Smooth muscle cell (in vitro differentiated cells): ENCODE results near the gene ROR2. TPM values are rescaled to one million over a fixed set of nuclear protein-coding genes. Genes with fewer than 3 reads are reported as not detected.

Source experiments
- DNase-seq: peaks from one replicate; lab custom pipeline; 2025; ENCODE audit not compliant: unreplicated experiment; lab: John Stamatoyannopoulos, UW
- H2AFZ ChIP-seq: fragments of 200-600 bp; sonication (generic); 2 replicates; pipeline ENCODE4 v1.6.0; 2016; ENCODE audit warnings: antibody characterized with exemption, low read depth, mild to moderate bottlenecking
- H3F3A ChIP-seq: fragments of 200-600 bp; sonication (generic); 2 replicates; pipeline ENCODE4 v1.6.0; 2017; ENCODE audit warnings: antibody characterized with exemption, low read depth
- H3K27ac ChIP-seq: fragments of 200-600 bp; sonication (generic); 2 replicates; pipeline ENCODE4 v1.5.1; 2016; ENCODE audit warnings: low read depth, mild to moderate bottlenecking
- H3K27me3 ChIP-seq: fragments of 200-600 bp; sonication (generic); 2 replicates; pipeline ENCODE4 v1.6.1; 2016; ENCODE audit warnings: low read depth, mild to moderate bottlenecking
- H3K36me3 ChIP-seq: fragments of 200-600 bp; sonication (generic); 2 replicates; pipeline ENCODE4 v1.5.1; 2016; ENCODE audit warnings: low read depth
- H3K4me1 ChIP-seq: fragments of 200-600 bp; sonication (generic); 2 replicates; pipeline ENCODE4 v1.5.1; 2016; ENCODE audit warnings: low read depth
- H3K4me2 ChIP-seq: fragments of 200-600 bp; sonication (generic); 2 replicates; pipeline ENCODE4 v1.6.0; 2016; ENCODE audit warnings: mild to moderate bottlenecking
- H3K4me3 ChIP-seq: fragments of 200-600 bp; sonication (generic); 2 replicates; pipeline ENCODE4 v1.5.1; 2016; ENCODE audit warnings: mild to moderate bottlenecking
- H3K79me2 ChIP-seq: fragments of 200-600 bp; sonication (generic); 2 replicates; pipeline ENCODE4 v1.6.0; 2016; ENCODE audit warnings: low read depth, mild to moderate bottlenecking
- H3K9ac ChIP-seq: fragments of 200-600 bp; sonication (generic); 2 replicates; pipeline ENCODE4 v1.6.0; 2016; ENCODE audit warnings: low read depth
- H3K9me3 ChIP-seq: fragments of 200-600 bp; sonication (generic); replicated peaks from 2 replicates; pipeline ENCODE4 v1.5.1; 2016; ENCODE audit warnings: low read depth
- H4K20me1 ChIP-seq: fragments of 200-600 bp; sonication (generic); 2 replicates; pipeline ENCODE4 v1.6.0; 2016; ENCODE audit warnings: low read depth
- WGBS: methylation state at CpG from one replicate; pipeline ENCODE4 v1.1.7; 2016; ENCODE audit warnings: low lambda C conversion rate; 5-methylcytosine and 5-hydroxymethylcytosine counted together
- polyA plus RNA-seq: library from polyadenylated mRNA; unstranded; fragments of >200 nt; fragmentation: Nextera tagmentation; extraction: Ambion mirVana; gene quantifications from 2 replicates; pipeline ENCODE4 v1.2.1, GENCODE V29; 2016
- total RNA-seq: library from RNA; depleted of rRNA; stranded (reverse); fragments of >200 nt; gene quantifications from 2 replicates; pipeline ENCODE4 v1.2.3, GENCODE V29; 2014
- TF ChIP-seq, protein P1 (sequence below): fragments of 200-600 bp; sonication (generic); IDR thresholded peaks from 2 replicates; pipeline ENCODE4 v1.5.1; 2017; ENCODE audit warnings: borderline replicate concordance, mild to moderate bottlenecking, antibody characterized with exemption; ENCODE audit not compliant: insufficient read depth, poor library complexity, severe bottlenecking

The ROR2 gene
- total and polyA plus RNA-seq, 2 experiments from 2014 or later, result 16.7 to 21.7 TPM

DNA sequence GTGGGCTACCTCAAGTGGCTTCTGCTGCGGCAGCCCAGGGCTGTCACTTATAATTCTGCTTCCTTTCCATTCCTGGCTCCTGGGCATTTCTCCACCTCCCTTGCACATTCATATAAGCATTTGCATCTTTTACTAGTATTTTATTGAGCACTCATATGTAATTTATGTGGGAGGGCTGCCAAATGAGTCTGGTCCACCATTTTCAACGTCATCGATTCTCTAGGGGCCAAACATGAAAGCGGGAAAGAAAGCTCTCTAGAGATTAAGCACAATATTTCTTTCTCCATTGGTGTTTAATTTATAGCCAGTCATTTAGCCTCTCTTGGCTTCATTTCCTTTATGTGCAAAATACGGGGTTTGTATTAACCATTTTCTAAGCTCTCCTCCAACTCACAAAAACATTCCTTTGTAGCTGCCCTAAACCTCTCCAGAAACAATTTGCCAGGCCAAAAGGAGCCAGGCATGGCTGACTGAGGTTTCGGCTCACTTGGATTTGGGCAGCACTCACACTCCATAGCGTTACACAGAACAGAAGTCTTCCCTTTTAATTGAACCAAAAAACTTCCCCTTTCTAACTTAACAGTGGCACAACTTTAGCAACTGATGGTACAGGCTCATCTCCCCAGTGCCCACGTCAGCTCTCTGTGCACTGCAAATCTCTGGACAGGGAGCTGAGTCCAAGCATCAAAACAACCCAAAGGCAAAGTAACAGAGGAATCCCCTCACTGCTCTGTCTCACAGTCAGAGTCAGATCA, 183.5 kb downstream of the ROR2 start:
- no peak for DNase-seq
- Histone ChIP-seq H3K79me2 (peaks cover 4% of the 10 kb centered on the region), H3K4me3 (no peak overlapping the region), H3F3A (peaks cover 10% of the 10 kb centered on the region), H3K36me3 (peaks cover 5% of the 10 kb centered on the region), H3K4me2 (no peak overlapping the region), H3K4me1 (peaks cover 4% of the 10 kb centered on the region), H4K20me1 (no peaks in the 10 kb centered on the region), H3K9me3 (peaks cover 5% of the 10 kb centered on the region), H3K27me3 (no peaks in the 10 kb centered on the region), H3K9ac (no peak overlapping the region), H2AFZ (no peak overlapping the region), H3K27ac (no peak overlapping the region)
- TF ChIP-seq, protein P1, sequence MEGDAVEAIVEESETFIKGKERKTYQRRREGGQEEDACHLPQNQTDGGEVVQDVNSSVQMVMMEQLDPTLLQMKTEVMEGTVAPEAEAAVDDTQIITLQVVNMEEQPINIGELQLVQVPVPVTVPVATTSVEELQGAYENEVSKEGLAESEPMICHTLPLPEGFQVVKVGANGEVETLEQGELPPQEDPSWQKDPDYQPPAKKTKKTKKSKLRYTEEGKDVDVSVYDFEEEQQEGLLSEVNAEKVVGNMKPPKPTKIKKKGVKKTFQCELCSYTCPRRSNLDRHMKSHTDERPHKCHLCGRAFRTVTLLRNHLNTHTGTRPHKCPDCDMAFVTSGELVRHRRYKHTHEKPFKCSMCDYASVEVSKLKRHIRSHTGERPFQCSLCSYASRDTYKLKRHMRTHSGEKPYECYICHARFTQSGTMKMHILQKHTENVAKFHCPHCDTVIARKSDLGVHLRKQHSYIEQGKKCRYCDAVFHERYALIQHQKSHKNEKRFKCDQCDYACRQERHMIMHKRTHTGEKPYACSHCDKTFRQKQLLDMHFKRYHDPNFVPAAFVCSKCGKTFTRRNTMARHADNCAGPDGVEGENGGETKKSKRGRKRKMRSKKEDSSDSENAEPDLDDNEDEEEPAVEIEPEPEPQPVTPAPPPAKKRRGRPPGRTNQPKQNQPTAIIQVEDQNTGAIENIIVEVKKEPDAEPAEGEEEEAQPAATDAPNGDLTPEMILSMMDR, result no peak
- WGBS, result 96% methylated on average over 8 of the region's 8 CpGs

DNA sequence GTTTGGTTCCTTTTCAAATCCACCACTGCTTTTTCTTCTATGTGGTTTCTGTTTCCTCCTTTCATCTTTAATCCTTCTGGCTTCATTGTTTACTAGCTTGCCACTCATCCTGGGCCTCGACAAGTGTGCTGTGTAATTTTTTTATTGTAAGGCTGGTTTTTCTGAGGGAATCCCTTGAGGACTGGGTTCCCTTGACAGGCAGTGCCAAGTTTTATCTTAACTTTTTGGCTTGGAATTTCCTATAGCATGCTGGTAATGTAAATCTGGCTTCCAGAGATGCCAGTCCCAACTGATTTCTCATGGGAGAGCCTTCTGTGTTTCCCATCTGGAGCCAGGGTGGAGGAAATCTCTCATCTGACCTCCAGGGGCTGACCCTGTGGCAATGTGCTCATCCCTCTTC, 184.7 kb downstream of the ROR2 start:
- Histone ChIP-seq H3K4me1 (no peaks in the 10 kb centered on the region), H2AFZ (no peak overlapping the region), H3F3A (peaks cover 1% of the 10 kb centered on the region), H3K4me2 (no peak overlapping the region), H3K9ac (no peak overlapping the region), H3K9me3 (peaks cover 5% of the 10 kb centered on the region), H3K4me3 (no peak overlapping the region), H3K27ac (no peak overlapping the region), H3K79me2 (peaks cover 4% of the 10 kb centered on the region), H3K36me3 (peaks cover 5% of the 10 kb centered on the region), H3K27me3 (no peaks in the 10 kb centered on the region), H4K20me1 (no peaks in the 10 kb centered on the region)
- no peak for DNase-seq
- 57% methylated on average over 1 of the region's 1 CpG for WGBS
- TF ChIP-seq, protein P1, result no peak

DNA sequence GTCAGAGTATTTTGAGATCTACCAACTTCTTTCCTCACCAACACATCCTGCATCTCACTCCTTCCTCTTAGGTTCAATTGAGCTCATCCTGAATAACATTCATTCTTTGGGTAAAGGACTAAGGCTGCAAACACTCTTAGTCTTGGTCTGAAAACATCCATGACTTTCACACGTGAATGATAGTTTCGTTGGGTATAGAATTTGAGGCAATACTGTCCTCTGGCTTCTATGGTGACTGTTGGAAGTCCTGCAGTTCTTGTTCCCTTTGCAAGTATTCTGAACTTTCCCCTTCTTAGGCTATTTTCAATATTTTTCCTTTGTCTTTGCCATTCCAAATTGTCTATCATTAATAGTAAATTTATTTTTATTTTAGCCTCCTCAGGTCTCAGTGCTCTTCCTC, 185.4 kb downstream of the ROR2 start:
- Histone ChIP-seq H3K4me2 (no peak overlapping the region), H3F3A (no peaks in the 10 kb centered on the region), H3K27me3 (no peaks in the 10 kb centered on the region), H2AFZ (no peak overlapping the region), H3K9ac (no peak overlapping the region), H3K36me3 (peaks cover 5% of the 10 kb centered on the region), H3K79me2 (peaks cover 4% of the 10 kb centered on the region), H3K27ac (no peak overlapping the region), H3K9me3 (peaks cover 5% of the 10 kb centered on the region), H3K4me1 (no peaks in the 10 kb centered on the region), H3K4me3 (no peak overlapping the region), H4K20me1 (no peaks in the 10 kb centered on the region)
- WGBS, result 92% methylated on average over 2 of the region's 2 CpGs
- TF ChIP-seq, protein P1, result no peak
- DNase-seq, result no peak

DNA sequence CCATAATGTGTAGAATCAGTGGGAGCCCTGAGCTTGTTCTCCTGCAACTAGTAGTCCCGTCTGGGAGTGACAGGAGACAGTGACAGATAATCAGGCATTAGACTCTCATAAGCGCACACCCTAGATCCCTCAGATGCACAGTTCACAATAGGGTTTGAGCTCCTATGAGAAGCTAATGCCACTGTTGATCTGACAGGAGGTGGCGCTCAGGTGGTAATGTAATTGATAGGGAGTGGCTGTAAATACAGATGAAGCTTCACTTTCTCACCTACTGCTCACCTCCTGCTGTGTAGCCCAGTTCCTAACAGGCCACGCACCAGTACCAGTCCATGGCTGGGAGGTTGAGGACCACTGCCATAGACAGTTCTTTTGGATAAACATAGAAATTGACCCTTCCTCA, 188.7 kb downstream of the ROR2 start:
- H3K9me3 ChIP-seq, result peaks cover 5% of the 10 kb centered on the region
- H3K4me1 ChIP-seq, result no peaks in the 10 kb centered on the region
- 98% methylated on average over 4 of the region's 4 CpGs for WGBS
- H3K4me3 ChIP-seq, result no peak overlapping the region
- no peak overlapping the region for H3K9ac ChIP-seq
- H2AFZ ChIP-seq, result no peak overlapping the region
- no peaks in the 10 kb centered on the region for H4K20me1 ChIP-seq
- H3K27me3 ChIP-seq, result no peaks in the 10 kb centered on the region
- H3K79me2 ChIP-seq, result peaks cover 4% of the 10 kb centered on the region
- no peak overlapping the region for H3K4me2 ChIP-seq
- TF ChIP-seq, protein P1, result no peak
- H3K36me3 ChIP-seq, result peaks cover 5% of the 10 kb centered on the region
- no peaks in the 10 kb centered on the region for H3F3A ChIP-seq
- no peak overlapping the region for H3K27ac ChIP-seq
- DNase-seq, result no peak
